GM12865 (cell line): ENCODE results near the gene PRKCH.
"Not testable (repeated sequence)": the region's sequence is repeated elsewhere in the genome, so short reads cannot be mapped to it uniquely, and the experiment has no call there.

Experiments used
- DNase-seq: peaks from one replicate; pipeline ENCODE4 v3.0.0; 2010; ENCODE audit warnings: low read depth
- H3K4me3 ChIP-seq: 2 replicates; pipeline ENCODE4 v1.5.1; 2011; ENCODE audit warnings: mild to moderate bottlenecking, low read depth, low read length, control low read depth
- TF ChIP-seq, protein P1 (sequence below): IDR thresholded peaks from 2 replicates; pipeline ENCODE4 v1.5.1; 2011; ENCODE audit warnings: low read length, control low read depth, low read depth, inconsistent platforms; ENCODE audit not compliant: insufficient read depth; ENCODE audit errors: missing control alignments

The PRKCH gene

DNA sequence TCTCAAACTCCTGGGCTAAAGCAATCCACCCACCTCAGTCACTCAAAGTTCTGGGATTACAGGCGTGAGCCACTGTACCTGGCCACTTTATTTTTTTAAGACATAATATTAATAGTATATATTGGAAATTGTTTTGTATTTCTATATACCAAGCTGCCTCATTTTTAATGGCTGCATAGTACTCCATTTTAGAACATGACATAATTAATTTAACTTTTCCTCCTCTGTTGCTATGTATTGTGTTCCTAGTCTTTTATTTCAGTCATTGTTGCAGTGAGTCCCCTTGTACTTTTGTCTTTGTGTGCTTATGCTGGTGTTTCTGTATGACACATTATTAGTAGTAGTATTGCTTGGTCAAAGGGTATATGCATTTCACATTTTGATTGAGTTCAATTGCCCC is 138.7 kb downstream of the PRKCH start:
- no peak overlapping the region for H3K4me3 ChIP-seq
- DNase-seq, result no peak
- TF ChIP-seq, protein P1, sequence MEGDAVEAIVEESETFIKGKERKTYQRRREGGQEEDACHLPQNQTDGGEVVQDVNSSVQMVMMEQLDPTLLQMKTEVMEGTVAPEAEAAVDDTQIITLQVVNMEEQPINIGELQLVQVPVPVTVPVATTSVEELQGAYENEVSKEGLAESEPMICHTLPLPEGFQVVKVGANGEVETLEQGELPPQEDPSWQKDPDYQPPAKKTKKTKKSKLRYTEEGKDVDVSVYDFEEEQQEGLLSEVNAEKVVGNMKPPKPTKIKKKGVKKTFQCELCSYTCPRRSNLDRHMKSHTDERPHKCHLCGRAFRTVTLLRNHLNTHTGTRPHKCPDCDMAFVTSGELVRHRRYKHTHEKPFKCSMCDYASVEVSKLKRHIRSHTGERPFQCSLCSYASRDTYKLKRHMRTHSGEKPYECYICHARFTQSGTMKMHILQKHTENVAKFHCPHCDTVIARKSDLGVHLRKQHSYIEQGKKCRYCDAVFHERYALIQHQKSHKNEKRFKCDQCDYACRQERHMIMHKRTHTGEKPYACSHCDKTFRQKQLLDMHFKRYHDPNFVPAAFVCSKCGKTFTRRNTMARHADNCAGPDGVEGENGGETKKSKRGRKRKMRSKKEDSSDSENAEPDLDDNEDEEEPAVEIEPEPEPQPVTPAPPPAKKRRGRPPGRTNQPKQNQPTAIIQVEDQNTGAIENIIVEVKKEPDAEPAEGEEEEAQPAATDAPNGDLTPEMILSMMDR, result no peak

DNA sequence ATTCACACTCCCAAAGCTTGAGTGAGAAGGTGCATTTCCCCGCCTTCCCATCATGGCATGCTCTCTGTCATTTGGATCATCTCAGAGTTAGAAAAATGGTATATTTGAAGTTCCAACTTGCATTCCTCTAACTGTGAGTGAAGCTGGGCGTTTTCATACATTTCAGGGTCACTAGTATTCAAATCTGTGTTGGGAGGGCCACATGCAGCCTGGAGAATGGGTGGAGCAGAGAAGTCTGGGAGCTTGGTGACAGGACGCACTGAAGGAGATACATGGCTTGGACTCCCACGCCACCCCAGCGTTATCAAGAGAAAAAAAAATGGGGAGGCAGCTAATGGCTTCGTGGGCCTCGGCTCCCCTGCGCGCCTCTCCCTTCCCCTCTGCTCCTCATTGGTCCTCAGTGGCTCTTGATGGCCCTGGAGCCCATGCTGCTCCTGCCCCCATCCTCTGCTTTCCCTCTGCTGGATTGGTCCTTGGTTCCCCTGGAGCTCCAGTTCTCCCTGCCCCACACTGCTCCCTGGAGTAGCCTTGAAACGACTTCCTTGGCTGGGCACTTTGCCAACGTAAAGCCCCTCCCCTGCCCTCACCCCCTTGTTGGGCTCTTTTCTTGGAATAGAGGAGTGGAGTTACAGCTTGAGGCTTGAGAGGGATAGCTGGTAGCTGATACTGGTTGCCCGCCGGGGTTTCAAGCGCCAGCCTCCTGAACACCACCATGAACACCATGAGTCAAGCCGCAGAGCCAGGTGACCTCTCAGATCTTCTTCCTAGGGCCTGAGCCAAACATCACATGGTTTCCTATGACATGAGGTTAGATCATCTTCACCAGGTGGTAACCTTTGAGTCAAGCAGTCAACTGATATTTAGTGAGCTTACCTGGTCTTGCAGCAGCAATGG is 139.6 kb downstream of the PRKCH start:
- H3K4me3 ChIP-seq, result no peak overlapping the region
- no peak for DNase-seq
- TF ChIP-seq, protein P1, result no peak

DNA sequence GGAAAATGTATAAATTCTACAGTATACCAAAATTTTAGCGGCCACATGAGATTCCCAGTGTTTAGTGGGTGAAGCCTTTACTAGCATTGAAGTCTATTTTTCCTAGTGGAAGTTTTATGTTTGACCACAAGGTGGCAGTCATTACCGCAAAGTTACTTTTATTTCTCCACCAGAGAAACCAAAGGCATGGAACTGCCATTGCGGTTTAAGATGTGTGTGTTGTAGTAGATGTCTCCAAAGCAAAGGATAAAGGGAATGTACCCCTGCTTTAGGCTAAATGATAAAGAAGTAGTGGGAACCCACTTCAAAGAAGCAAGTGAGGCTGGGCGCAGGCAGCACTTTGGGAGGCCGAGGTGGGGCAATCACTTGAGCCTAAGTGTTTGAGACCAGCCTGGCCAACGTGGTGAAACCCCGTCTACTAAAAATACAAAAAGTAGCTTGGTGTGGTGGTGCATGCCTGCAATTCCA is 140.5 kb downstream of the PRKCH start:
- no peak overlapping the region for H3K4me3 ChIP-seq
- TF ChIP-seq, protein P1, result peak; percentile 50
- peak; percentile 61 for DNase-seq

DNA sequence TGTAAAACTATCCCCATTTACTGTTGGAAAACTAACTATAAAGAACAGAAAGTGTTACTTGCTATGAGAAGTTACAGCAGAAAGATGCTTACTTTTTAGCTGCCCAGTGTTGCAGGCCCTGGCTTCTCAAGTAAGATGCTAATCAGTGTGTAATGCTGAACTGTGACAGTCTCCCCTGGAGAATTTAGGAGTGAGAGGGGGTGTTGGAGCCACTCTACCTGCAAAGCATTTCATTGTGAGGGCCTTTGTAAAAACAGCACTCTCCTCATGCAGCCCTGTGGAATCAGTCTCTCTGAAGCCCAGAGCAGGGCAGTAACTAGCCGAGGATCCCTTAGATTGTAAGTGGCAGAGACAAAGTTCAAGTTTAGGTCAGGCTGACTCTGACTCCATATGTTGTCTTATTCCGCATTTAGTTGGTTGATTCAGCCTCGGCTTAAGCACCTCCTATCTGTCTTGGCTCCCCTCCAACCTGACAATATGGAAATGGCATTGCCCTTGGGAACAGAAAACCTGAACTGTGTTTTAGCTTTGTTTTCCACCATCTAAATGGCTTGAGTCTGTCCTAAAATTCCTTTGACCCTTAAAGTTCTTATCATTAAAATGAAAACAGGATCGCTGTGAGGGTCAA is 141.3 kb downstream of the PRKCH start:
- no peak overlapping the region for H3K4me3 ChIP-seq
- TF ChIP-seq, protein P1, result no peak
- DNase-seq, result no peak

DNA sequence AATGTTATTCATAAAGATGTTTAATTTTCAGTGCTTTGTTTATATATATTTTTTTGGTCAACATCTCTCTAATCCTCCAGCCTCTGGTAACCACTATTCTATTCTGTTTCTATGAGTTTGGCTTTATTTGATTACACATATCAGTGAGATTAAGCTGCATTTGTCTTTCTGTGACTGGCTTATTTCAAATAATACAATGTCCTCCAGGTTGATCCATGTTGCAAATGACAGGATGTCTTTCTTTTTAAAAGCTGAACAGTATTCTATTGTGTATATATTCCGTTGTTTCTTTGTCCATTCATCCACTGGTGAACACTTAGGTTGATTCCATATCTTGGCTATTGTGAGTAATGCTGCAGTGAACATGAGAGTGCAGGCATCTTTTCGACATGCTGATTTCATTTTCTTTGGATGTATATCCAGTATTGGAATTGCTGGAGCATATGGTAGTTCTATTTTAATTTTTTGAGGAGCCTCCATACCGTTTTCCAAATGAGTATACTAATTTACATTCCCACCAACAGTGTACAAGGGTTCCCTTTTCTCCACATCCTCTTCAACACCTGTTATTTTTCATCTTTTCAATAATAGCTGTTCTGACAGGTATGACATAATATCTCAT is 142.4 kb downstream of the PRKCH start:
- no peak overlapping the region for H3K4me3 ChIP-seq
- DNase-seq, result no peak
- TF ChIP-seq, protein P1, result no peak

DNA sequence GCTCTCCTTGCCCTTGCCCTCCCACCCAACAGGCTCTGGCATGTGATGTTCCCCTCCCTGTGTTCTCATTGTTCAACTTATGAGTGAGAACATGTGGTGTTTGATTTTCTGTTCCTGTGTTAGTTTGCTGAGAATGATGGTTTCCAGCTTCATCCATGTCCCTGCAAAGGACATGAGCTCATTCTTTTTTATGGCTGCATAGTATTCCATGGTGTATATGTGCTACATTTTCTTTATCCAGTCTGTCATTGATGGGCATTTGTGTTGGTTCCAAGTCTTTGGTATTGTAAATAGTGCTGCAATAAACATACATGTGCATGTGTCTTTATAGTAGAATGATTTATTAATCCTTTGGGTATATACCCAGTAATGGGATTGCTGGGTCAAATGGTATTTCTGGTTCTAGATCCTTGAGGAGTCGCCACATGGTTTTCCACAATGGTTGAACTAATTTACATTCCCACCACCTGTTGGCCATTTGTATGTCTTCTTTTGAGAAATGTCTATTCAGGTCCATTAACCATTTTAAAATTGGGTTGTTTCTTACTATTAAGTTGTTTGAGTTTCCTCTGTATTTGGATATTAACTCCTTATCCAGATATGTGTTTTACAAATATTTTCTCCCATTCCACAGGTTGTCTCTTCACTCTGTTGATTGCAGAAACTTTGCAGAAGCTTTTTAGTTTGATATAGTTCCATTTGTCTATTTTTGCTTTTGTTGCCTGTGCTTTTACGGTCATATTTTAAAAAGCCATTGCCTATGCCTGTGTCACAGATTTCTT is 143.4 kb downstream of the PRKCH start:
- not testable (repeated sequence) for DNase-seq, H3K4me3 ChIP-seq
